Activated CD8-positive, alpha-beta T cell treated with anti-CD3 and anti-CD28 coated beads for 36 hours (primary cell): Measurements from ENCODE around the gene SMIM44. TPM values are rescaled to one million over a fixed set of nuclear protein-coding genes. Genes with fewer than 3 reads are reported as not detected.

ENCODE experiments used
- ATAC-seq: fragments of 200-7000 bp; cut with Tn5 transposase; one replicate; pipeline ENCODE4 v1.10.0; 2021; ENCODE audit warnings: mild to moderate bottlenecking, moderate library complexity
- CTCF ChIA-PET: fragments of 350-600 bp; sonication (Branson Sonifier 250); formaldehyde crosslinking; loops from one replicate; lab custom pipeline; 2021; ENCODE audit warnings: antibody characterized with exemption; lab: Charles Lee
- POLR2A ChIA-PET: fragments of 350-600 bp; sonication (Branson Sonifier 250); formaldehyde crosslinking; loops from one replicate; lab custom pipeline; 2021; ENCODE audit warnings: antibody characterized with exemption; lab: Charles Lee
- DNase-seq: peaks from one replicate; pipeline ENCODE4 v3.0.0-alpha.2; 2020
- H3K27ac Mint-ChIP-seq: one replicate; pipeline ENCODE4 v1.8.0; 2021; ENCODE audit warnings: mild to moderate bottlenecking, mixed read lengths
- H3K27me3 Mint-ChIP-seq: one replicate; pipeline ENCODE4 v1.8.0; 2021; ENCODE audit warnings: mixed read lengths
- H3K36me3 Mint-ChIP-seq: one replicate; pipeline ENCODE4 v1.8.0; 2021; ENCODE audit warnings: low read depth, mixed read lengths
- H3K4me1 Mint-ChIP-seq: one replicate; pipeline ENCODE4 v1.8.0; 2021; ENCODE audit warnings: low read depth, mixed read lengths
- H3K4me3 Mint-ChIP-seq: one replicate; pipeline ENCODE4 v1.8.0; 2021; ENCODE audit warnings: mild to moderate bottlenecking, moderate library complexity, mixed read lengths
- H3K9me3 Mint-ChIP-seq: one replicate; pipeline ENCODE4 v1.8.0; 2021; ENCODE audit warnings: mixed read lengths
- CTCF ChIP-seq: fragments of 200-600 bp; IDR thresholded peaks from one replicate; pipeline ENCODE4 v1.8.0; 2022; ENCODE audit warnings: antibody characterized with exemption, mild to moderate bottlenecking
- intact Hi-C: fragments of 100-400 bp; cut with micrococcal nuclease; formaldehyde crosslinking; loops from one replicate; pipeline ENCODE4 v1.10.0; 2022
- total RNA-seq, 2 experiments: library from RNA; stranded (reverse); gene quantifications; one replicate each; pipeline ENCODE4 v1.2.3, GENCODE V29; 2021

SMIM44 gene
- total RNA-seq, 2 experiments from 2014 or later: not detected

- intact Hi-C loops: no loop called here
- TF ChIP-seq CTCF: no peak
- Mint-ChIP-seq H3K4me3 (peak overlapping the region; percentile 88), H3K9me3 (no peaks in the 10 kb centered on the region), H3K27me3 (no peaks in the 10 kb centered on the region), H3K4me1 (peaks cover 44% of the 10 kb centered on the region), H3K36me3 (peaks cover 14% of the 10 kb centered on the region), H3K27ac (peak overlapping the region; percentile 85)
- CTCF ChIA-PET: no interaction called here
- ATAC-seq (no peak), DNase-seq (peak; percentile 49)
- POLR2A ChIA-PET: interaction anchor here (0.8 to 1.0 kb wide), 2 partner anchors 9 to 38 kb away, joined by 3 read pairs; no protein-coding TSS in a partner anchor
Observed at GRCh38 chr19:3506384-3507340, 23.4 kb upstream of the SMIM44 start.

- Mint-ChIP-seq H3K9me3 (no peaks in the 10 kb centered on the region), H3K4me3 (peak within 1 kb of the TSS; percentile 88), H3K4me1 (peaks cover 43% of the 10 kb centered on the region), H3K27ac (peak within 1 kb of the TSS; percentile 93), H3K36me3 (peaks cover 14% of the 10 kb centered on the region), H3K27me3 (no peaks in the 10 kb centered on the region)
- intact Hi-C loops: no loop called here
- ChIA-PET POLR2A (interaction anchor here (0.8 to 1.0 kb wide), 2 partner anchors 10 to 39 kb away, joined by 3 read pairs; no protein-coding TSS in a partner anchor), CTCF (no interaction called here)
- TF ChIP-seq CTCF: no peak
- DNase-seq: peak; percentile 99
- peak; percentile 94 for ATAC-seq
Observed at GRCh38 chr19:3505598-3506383, 22.6 kb upstream of the SMIM44 start, which contains the start of gene FZR1. Gene FZR1, plus strand, starts transcription at chr19:3506311. Its CDS starts 16,679 bp downstream, at chr19:3522990.

GRCh38 chr19:3504735-3505134 lies 21.5 kb upstream of the SMIM44 start:
- intact Hi-C loops: no loop called here
- no peak for TF ChIP-seq CTCF
- no peaks in the 10 kb centered on the region for H3K9me3 Mint-ChIP-seq
- ATAC-seq (no peak), DNase-seq (no peak)
- ChIA-PET POLR2A (no interaction called here), CTCF (interaction anchor here (8.9 kb wide), 1 partner anchor 19 kb away, joined by 54 read pairs; the partner anchor contains the start of gene SMIM44)
- no peaks in the 10 kb centered on the region for H3K27me3 Mint-ChIP-seq
- peaks cover 11% of the 10 kb centered on the region for H3K36me3 Mint-ChIP-seq
- H3K4me3 Mint-ChIP-seq: peak overlapping the region; percentile 88
- H3K4me1 Mint-ChIP-seq: peaks cover 37% of the 10 kb centered on the region
- H3K27ac Mint-ChIP-seq: peak overlapping the region; percentile 93

- TF ChIP-seq CTCF: no peak
- H3K27me3 Mint-ChIP-seq: no peaks in the 10 kb centered on the region
- intact Hi-C loops: no loop called here
- POLR2A ChIA-PET: no interaction called here
- H3K9me3 Mint-ChIP-seq: no peaks in the 10 kb centered on the region
- no peak overlapping the region for H3K27ac Mint-ChIP-seq
- CTCF ChIA-PET: interaction anchor here (8.9 kb wide), 1 partner anchor 17 kb away, joined by 54 read pairs; the partner anchor contains the start of gene SMIM44
- peaks cover 12% of the 10 kb centered on the region for H3K36me3 Mint-ChIP-seq
- no peak overlapping the region for H3K4me3 Mint-ChIP-seq
- ATAC-seq (no peak), DNase-seq (no peak)
- H3K4me1 Mint-ChIP-seq: peaks cover 28% of the 10 kb centered on the region
Observed at GRCh38 chr19:3503036-3503572, 19.9 kb upstream of the SMIM44 start.
